Cardiac muscle cell (in vitro differentiated cells and primary cell): ENCODE measurements around the gene ENPP6. TPM values are rescaled to one million over a fixed set of nuclear protein-coding genes. Genes with fewer than 3 reads are reported as not detected.

Source experiments
- DNase-seq, 2 donors: peaks; one replicate each; pipeline versions ENCODE4 v3.0.0 to v3.0.0-alpha.2; 2010 to 2017; ENCODE audit warnings: low read depth in 1 of 2, low spot score in 1 of 2
- H3K27ac ChIP-seq: fragments of 200-600 bp; sonication (generic); 2 replicates; pipeline ENCODE4 v1.5.1; 2016
- H3K27me3 ChIP-seq: fragments of 200-600 bp; sonication (generic); 2 replicates; pipeline ENCODE4 v1.6.0; 2016; ENCODE audit warnings: control low read depth
- H3K36me3 ChIP-seq: fragments of 200-600 bp; sonication (generic); 2 replicates; pipeline ENCODE4 v1.5.1; 2016; ENCODE audit warnings: control low read depth
- H3K4me1 ChIP-seq: fragments of 200-600 bp; sonication (generic); 2 replicates; pipeline ENCODE4 v1.8.1; 2017; ENCODE audit warnings: low read depth, mild to moderate bottlenecking, mixed run types
- H3K4me3 ChIP-seq: fragments of 200-600 bp; sonication (generic); 2 replicates; pipeline ENCODE4 v1.5.1; 2016; ENCODE audit warnings: mild to moderate bottlenecking
- H3K9me3 ChIP-seq: fragments of 200-600 bp; sonication (generic); 2 replicates; pipeline ENCODE4 v1.5.1; 2017; ENCODE audit warnings: low read depth, mild to moderate bottlenecking, control low read depth
- CTCF ChIP-seq: IDR thresholded peaks from 2 replicates; pipeline ENCODE4 v1.5.1; 2012; ENCODE audit warnings: low read depth, mild to moderate bottlenecking, low read length
- polyA plus RNA-seq: library from polyadenylated mRNA; unstranded; fragments of >200 nt; fragmentation: Nextera tagmentation; extraction: Ambion mirVana; gene quantifications from 2 replicates; pipeline ENCODE4 v1.2.1, GENCODE V29; 2016
- total RNA-seq: library from RNA; depleted of rRNA; stranded (reverse); fragments of >200 nt; gene quantifications from 2 replicates; pipeline ENCODE4 v1.2.3, GENCODE V29; 2016

ENPP6 gene
- total and polyA plus RNA-seq, 2 experiments from 2014 or later = not detected

GRCh38 chr4:184248216-184248615, 30.5 kb upstream of the ENPP6 start:
- no peaks in the 10 kb centered on the region for H3K9me3 ChIP-seq
- TF ChIP-seq CTCF = no peak
- no peaks in the 10 kb centered on the region for H3K36me3 ChIP-seq
- no peaks in the 10 kb centered on the region for H3K4me1 ChIP-seq
- DNase-seq = peak in 1 of 2 donors; percentile 46
- no peak overlapping the region for H3K4me3 ChIP-seq
- H3K27ac ChIP-seq = no peak overlapping the region
- H3K27me3 ChIP-seq = no peaks in the 10 kb centered on the region

GRCh38 chr4:184247421-184247820, 29.7 kb upstream of the ENPP6 start:
- H3K4me3 ChIP-seq = no peak overlapping the region
- H3K4me1 ChIP-seq = no peaks in the 10 kb centered on the region
- no peak for TF ChIP-seq CTCF
- H3K36me3 ChIP-seq = no peaks in the 10 kb centered on the region
- DNase-seq = no peak
- H3K27ac ChIP-seq = no peak overlapping the region
- no peaks in the 10 kb centered on the region for H3K27me3 ChIP-seq
- no peaks in the 10 kb centered on the region for H3K9me3 ChIP-seq

GRCh38 chr4:184246426-184246825, 28.8 kb upstream of the ENPP6 start:
- no peak for TF ChIP-seq CTCF
- H3K27me3 ChIP-seq = no peaks in the 10 kb centered on the region
- no peak overlapping the region for H3K27ac ChIP-seq
- no peaks in the 10 kb centered on the region for H3K9me3 ChIP-seq
- no peak for DNase-seq
- H3K4me1 ChIP-seq = no peaks in the 10 kb centered on the region
- no peaks in the 10 kb centered on the region for H3K36me3 ChIP-seq
- no peak overlapping the region for H3K4me3 ChIP-seq

- DNase-seq = no peak
- no peaks in the 10 kb centered on the region for H3K9me3 ChIP-seq
- H3K4me3 ChIP-seq = no peak overlapping the region
- no peak for TF ChIP-seq CTCF
- no peaks in the 10 kb centered on the region for H3K4me1 ChIP-seq
- no peaks in the 10 kb centered on the region for H3K36me3 ChIP-seq
- H3K27ac ChIP-seq = no peak overlapping the region
- no peaks in the 10 kb centered on the region for H3K27me3 ChIP-seq
Observed at GRCh38 chr4:184238072-184238745, 20.5 kb upstream of the ENPP6 start.

- no peak for DNase-seq
- H3K9me3 ChIP-seq = no peaks in the 10 kb centered on the region
- no peaks in the 10 kb centered on the region for H3K36me3 ChIP-seq
- no peaks in the 10 kb centered on the region for H3K27me3 ChIP-seq
- no peak overlapping the region for H3K27ac ChIP-seq
- TF ChIP-seq CTCF = no peak
- H3K4me3 ChIP-seq = no peak overlapping the region
- no peaks in the 10 kb centered on the region for H3K4me1 ChIP-seq
Observed at GRCh38 chr4:184237612-184238011, 19.9 kb upstream of the ENPP6 start.
